Skin epidermis (tissue), 12 donors: ENCODE measurements around the gene RABL2A.
"Not testable (repeated sequence)": the region's sequence is repeated elsewhere in the genome, so short reads cannot be mapped to it uniquely, and the experiment has no call there.

Experiments
- H3K27ac ChIP-seq, 21 experiments: fragments of 200-600 bp; sonication (generic) in 11 of 21; one replicate each; pipeline ENCODE4 v1.5.0; 2020; ENCODE audit warnings: mild to moderate bottlenecking in 3 of 21, inconsistent platforms in 2 of 21, moderate library complexity in 2 of 21
- H3K4me3 ChIP-seq, 7 experiments: fragments of 200-600 bp; sonication (generic) in 2 of 7; one replicate each; pipeline ENCODE4 v1.5.0; 2020; ENCODE audit warnings: inconsistent platforms in 2 of 7, mild to moderate bottlenecking in 2 of 7, moderate library complexity in 1 of 7

Gene RABL2A

GRCh38 chr2:113676623-113677266, 49.7 kb downstream of the RABL2A start:
- no peak overlapping the region for H3K27ac ChIP-seq
- H3K4me3 ChIP-seq = no peak overlapping the region

GRCh38 chr2:113677330-113677729, 50.3 kb downstream of the RABL2A start:
- H3K27ac ChIP-seq = no peak overlapping the region
- no peak overlapping the region for H3K4me3 ChIP-seq

DNA sequence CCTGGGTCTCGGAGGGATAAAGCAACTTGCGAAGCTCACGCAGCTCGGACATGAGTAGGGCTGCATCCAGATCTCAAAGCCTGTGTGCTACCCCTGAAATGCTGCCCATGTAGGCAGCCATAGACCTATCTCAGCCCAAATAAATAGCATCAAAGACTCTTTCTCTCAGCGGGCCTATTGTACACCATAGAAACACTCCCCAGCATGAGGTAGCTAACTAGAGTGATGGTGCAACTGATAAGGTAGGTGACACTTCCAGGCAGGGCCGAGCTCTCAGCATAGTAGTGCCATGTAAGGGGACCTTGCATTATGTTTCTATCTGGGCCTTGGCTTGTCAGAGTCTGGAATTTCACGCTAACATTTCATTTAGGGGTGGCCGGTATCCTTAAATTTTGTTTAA, 52.4 kb downstream of the RABL2A start:
- Histone ChIP-seq H3K27ac (no peak overlapping the region), H3K4me3 (no peak overlapping the region)

DNA sequence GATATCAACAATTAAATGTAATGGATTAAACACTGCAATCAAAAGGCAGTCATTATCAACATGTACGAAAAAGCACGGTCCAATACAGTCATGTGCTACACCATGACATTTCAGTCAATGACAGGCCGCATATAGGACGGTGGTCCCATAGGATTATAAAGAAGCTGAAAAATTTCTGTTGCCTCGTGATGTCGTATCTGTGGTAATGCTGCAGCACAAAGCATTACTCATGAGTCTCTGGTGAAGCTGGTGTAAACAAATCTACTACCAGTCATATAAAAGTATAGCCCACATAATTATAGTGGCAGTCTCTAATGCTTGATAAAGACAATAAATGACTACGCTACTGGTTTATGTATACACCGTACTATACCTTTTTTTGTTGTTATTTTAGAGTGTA, 58.4 kb downstream of the RABL2A start:
- H3K27ac ChIP-seq = no peak overlapping the region
- H3K4me3 ChIP-seq = no peak overlapping the region

GRCh38 chr2:113686537-113686936, 59.5 kb downstream of the RABL2A start:
- Histone ChIP-seq H3K4me3 (no peak overlapping the region), H3K27ac (no peak overlapping the region)

- not testable (repeated sequence) for H3K4me3 ChIP-seq, H3K27ac ChIP-seq
Measured at GRCh38 chr2:113690871-113691270, 63.8 kb downstream of the RABL2A start.
